Memory B cell (primary cell): ENCODE results near the gene CLDN9.
A peak's percentile ranks its signal among the peaks of the same experiment; 100 is the strongest.

Experiments
- ATAC-seq: fragments of 150-1000 bp; cut with Tn5 transposase; 2 replicates; pipeline ENCODE4 v1.10.0; 2021; ENCODE audit warnings: low read depth, mild to moderate bottlenecking, moderate library complexity
- DNase-seq, 2 donors: peaks; one replicate each; pipeline ENCODE4 v3.0.0; 2022; ENCODE audit warnings: low spot score in 2 of 2
- H3K27ac Mint-ChIP-seq: one replicate; pipeline ENCODE4 v1.8.0; 2022; ENCODE audit warnings: mild to moderate bottlenecking, moderate library complexity, mixed read lengths
- H3K27me3 Mint-ChIP-seq: one replicate; pipeline ENCODE4 v1.8.0; 2022; ENCODE audit warnings: mixed read lengths
- H3K36me3 Mint-ChIP-seq: one replicate; pipeline ENCODE4 v1.8.0; 2022; ENCODE audit warnings: mild to moderate bottlenecking, mixed read lengths
- H3K4me1 Mint-ChIP-seq: one replicate; pipeline ENCODE4 v1.8.0; 2022; ENCODE audit warnings: mixed read lengths
- H3K4me3 Mint-ChIP-seq: one replicate; pipeline ENCODE4 v1.8.0; 2022; ENCODE audit warnings: mild to moderate bottlenecking, moderate library complexity, mixed read lengths
- H3K9me3 Mint-ChIP-seq: one replicate; pipeline ENCODE4 v1.8.0; 2022; ENCODE audit warnings: mixed read lengths

The CLDN9 gene, protein sequence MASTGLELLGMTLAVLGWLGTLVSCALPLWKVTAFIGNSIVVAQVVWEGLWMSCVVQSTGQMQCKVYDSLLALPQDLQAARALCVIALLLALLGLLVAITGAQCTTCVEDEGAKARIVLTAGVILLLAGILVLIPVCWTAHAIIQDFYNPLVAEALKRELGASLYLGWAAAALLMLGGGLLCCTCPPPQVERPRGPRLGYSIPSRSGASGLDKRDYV

GRCh38 chr16:3012828-3013420 lies at the start of gene CLDN9:
TSS of gene CLDN9 (plus strand) at chr16:3012923. CDS start at chr16:3013363, 440 bp downstream.
- Mint-ChIP-seq H3K9me3 (no peaks in the 10 kb centered on the region), H3K27me3 (peaks cover 10% of the 10 kb centered on the region), H3K27ac (no peak within 1 kb of the TSS), H3K36me3 (no peaks in the 10 kb centered on the region), H3K4me1 (peaks cover 10% of the 10 kb centered on the region), H3K4me3 (no peak within 1 kb of the TSS)
- ATAC-seq: peak; percentile 76
- DNase-seq: no peak

DNA sequence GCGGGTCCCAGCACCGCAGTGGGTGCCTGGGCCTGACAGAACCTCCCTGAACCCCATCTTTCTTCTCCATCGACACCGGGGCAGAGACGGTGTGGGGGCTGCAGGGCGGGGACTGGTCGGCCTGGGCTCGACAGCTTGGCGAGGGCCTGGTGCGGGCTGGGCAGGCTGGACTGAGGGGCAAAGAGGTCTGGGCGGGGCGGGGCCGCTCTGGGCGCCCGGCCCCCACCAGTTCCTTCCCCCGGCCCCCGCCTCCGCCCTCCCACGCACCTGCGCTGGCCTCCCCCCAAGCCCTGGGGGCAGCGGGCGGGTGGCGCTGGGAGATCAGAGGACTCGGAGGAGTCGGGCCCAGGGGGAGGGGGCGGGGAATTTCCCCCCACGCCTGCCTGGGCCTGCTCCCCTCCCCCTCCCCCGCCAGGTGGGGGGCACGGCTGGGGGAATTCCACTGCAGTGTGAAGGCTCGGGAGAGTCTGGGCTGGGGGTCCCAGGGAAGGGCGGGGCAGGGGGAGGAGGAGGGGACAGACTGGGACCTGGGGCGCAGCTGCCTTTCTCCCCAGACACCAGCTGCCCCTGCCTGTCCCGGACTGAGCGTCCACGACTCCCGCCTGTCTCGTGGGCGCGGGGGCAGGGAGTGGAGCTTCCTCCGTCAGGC lies 49.5 kb upstream of the CLDN9 start:
- peaks cover 25% of the 10 kb centered on the region for H3K4me1 Mint-ChIP-seq
- H3K27me3 Mint-ChIP-seq: peaks cover 18% of the 10 kb centered on the region
- H3K27ac Mint-ChIP-seq: no peak overlapping the region
- peak overlapping the region; percentile 81 for H3K4me3 Mint-ChIP-seq
- no peak for DNase-seq
- H3K9me3 Mint-ChIP-seq: no peaks in the 10 kb centered on the region
- H3K36me3 Mint-ChIP-seq: no peaks in the 10 kb centered on the region
- ATAC-seq: peak; percentile 16

GRCh38 chr16:2963723-2964474 lies 48.8 kb upstream of the CLDN9 start, which contains the start of gene KREMEN2:
TSS of gene KREMEN2 (plus strand) at chr16:2964275. CDS start at chr16:2964521, 246 bp downstream.
- DNase-seq (no peak), ATAC-seq (no peak)
- no peak within 1 kb of the TSS for H3K27ac Mint-ChIP-seq
- H3K4me3 Mint-ChIP-seq: peak within 1 kb of the TSS; percentile 81
- peaks cover 19% of the 10 kb centered on the region for H3K27me3 Mint-ChIP-seq
- H3K4me1 Mint-ChIP-seq: peaks cover 29% of the 10 kb centered on the region
- H3K9me3 Mint-ChIP-seq: no peaks in the 10 kb centered on the region
- H3K36me3 Mint-ChIP-seq: no peaks in the 10 kb centered on the region

- Mint-ChIP-seq H3K36me3 (no peaks in the 10 kb centered on the region), H3K27ac (no peak overlapping the region), H3K9me3 (no peaks in the 10 kb centered on the region), H3K4me3 (peak overlapping the region; percentile 81), H3K27me3 (peaks cover 16% of the 10 kb centered on the region), H3K4me1 (peaks cover 27% of the 10 kb centered on the region)
- peak; percentile 11 for ATAC-seq
- DNase-seq: peak in 1 of 2 donors; percentile 59
Measured at GRCh38 chr16:2964475-2965336, 48.0 kb upstream of the CLDN9 start.

- Mint-ChIP-seq H3K9me3 (no peaks in the 10 kb centered on the region), H3K4me3 (no peak overlapping the region), H3K36me3 (no peaks in the 10 kb centered on the region)
Measured at GRCh38 chr16:2966043-2966807, 46.5 kb upstream of the CLDN9 start.

GRCh38 chr16:2966808-2967191 lies 45.9 kb upstream of the CLDN9 start:
- H3K4me3 Mint-ChIP-seq: no peak overlapping the region
- peaks cover 14% of the 10 kb centered on the region for H3K27me3 Mint-ChIP-seq
- no peaks in the 10 kb centered on the region for H3K9me3 Mint-ChIP-seq
- ATAC-seq (no peak), DNase-seq (no peak)
- no peak overlapping the region for H3K27ac Mint-ChIP-seq
- H3K4me1 Mint-ChIP-seq: peaks cover 30% of the 10 kb centered on the region
- H3K36me3 Mint-ChIP-seq: no peaks in the 10 kb centered on the region

More at GRCh38 chr16:2966043-2966807, 46.5 kb upstream of the CLDN9 start:
- ATAC-seq (no peak), DNase-seq (no peak)
- H3K27me3 Mint-ChIP-seq: peaks cover 16% of the 10 kb centered on the region
- peaks cover 32% of the 10 kb centered on the region for H3K4me1 Mint-ChIP-seq
- H3K27ac Mint-ChIP-seq: no peak overlapping the region

DNA sequence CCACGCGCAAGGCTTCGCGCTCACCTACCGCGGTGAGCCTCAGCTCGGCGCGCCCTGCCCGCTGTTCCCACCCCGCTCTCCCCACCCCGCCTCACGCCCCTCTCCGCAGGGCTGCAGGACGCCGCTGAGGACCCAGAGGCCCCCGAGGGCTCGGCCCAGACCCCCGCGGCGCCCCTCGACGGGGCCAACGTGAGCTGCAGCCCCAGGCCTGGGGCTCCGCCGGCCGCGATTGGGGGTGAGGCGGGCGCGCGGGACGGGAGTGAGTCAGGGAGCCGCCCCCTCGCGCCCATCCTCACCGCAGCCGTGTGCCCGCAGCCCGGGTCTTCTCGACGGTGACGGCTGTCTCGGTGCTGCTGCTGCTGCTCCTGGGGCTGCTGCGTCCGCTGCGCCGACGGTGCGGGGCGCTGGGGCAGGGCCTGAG lies 45.5 kb upstream of the CLDN9 start:
- peaks cover 17% of the 10 kb centered on the region for H3K27me3 Mint-ChIP-seq
- H3K27ac Mint-ChIP-seq: no peak overlapping the region
- no peaks in the 10 kb centered on the region for H3K36me3 Mint-ChIP-seq
- DNase-seq (no peak), ATAC-seq (no peak)
- no peaks in the 10 kb centered on the region for H3K9me3 Mint-ChIP-seq
- H3K4me1 Mint-ChIP-seq: peaks cover 29% of the 10 kb centered on the region
- H3K4me3 Mint-ChIP-seq: no peak overlapping the region

GRCh38 chr16:2967721-2968161 lies 45.0 kb upstream of the CLDN9 start:
- Mint-ChIP-seq H3K27ac (peak overlapping the region; percentile 35), H3K36me3 (no peaks in the 10 kb centered on the region), H3K4me1 (peaks cover 29% of the 10 kb centered on the region), H3K9me3 (no peaks in the 10 kb centered on the region), H3K27me3 (peaks cover 18% of the 10 kb centered on the region), H3K4me3 (peak overlapping the region; percentile 73)
- no peak for DNase-seq
- ATAC-seq: no peak

- H3K9me3 Mint-ChIP-seq: no peaks in the 10 kb centered on the region
- peak overlapping the region; percentile 73 for H3K4me3 Mint-ChIP-seq
- ATAC-seq (no peak), DNase-seq (no peak)
- H3K36me3 Mint-ChIP-seq: no peaks in the 10 kb centered on the region
- peak overlapping the region; percentile 35 for H3K27ac Mint-ChIP-seq
- peaks cover 25% of the 10 kb centered on the region for H3K4me1 Mint-ChIP-seq
- H3K27me3 Mint-ChIP-seq: peaks cover 15% of the 10 kb centered on the region
Measured at GRCh38 chr16:2968368-2968737, 44.4 kb upstream of the CLDN9 start.

DNA sequence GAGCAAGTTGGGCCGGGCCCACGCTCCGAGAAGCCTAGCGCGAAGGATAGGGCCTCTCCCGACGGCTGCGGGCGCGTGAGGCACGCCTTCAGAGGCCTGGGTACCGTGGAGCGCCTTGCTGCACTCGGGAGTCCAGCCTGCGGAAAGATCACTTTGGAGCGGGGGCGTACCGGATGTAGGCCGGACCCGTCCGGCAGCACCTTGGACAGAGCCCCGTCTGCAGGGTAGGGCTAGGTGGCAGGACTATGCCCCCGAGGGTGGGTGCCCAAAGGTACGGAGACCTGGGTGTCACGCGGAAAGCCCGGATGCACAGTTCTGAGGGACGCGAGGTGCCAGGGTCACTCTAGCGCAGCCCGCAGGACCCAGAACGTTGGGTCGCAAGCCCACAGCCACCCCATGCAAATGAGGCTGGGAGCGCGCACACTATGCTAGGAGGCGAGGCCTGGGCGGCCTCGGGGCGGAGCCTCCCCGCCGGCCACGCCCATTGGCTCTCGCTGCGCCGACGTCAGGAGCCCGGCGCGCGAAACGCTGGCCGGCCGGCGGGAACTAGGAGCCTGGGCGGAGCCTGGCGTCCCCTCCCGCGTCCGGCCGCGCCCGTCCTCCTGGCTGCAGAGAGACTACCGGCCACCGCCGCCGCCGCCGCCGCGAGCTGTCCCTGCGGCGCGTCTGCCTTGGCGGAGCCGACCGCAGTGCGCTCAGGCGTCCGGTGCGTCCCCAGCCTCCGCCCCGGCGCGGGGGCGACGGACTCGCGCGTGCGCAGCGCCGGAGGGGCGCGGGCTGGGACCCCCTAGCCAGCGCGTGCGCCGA lies 43.8 kb upstream of the CLDN9 start, which contains the start of gene PAQR4:
PAQR4 (plus strand) TSS at position 611 of the 807 bp plus-strand sequence. CDS start 327 bp downstream, outside the sequence.
- H3K9me3 Mint-ChIP-seq: no peaks in the 10 kb centered on the region
- DNase-seq (peak; percentile 81 to 90), ATAC-seq (peak; percentile 80)
- peaks cover 13% of the 10 kb centered on the region for H3K27me3 Mint-ChIP-seq
- H3K27ac Mint-ChIP-seq: peak within 1 kb of the TSS; percentile 35
- peak within 1 kb of the TSS; percentile 73 for H3K4me3 Mint-ChIP-seq
- no peaks in the 10 kb centered on the region for H3K36me3 Mint-ChIP-seq
- peaks cover 22% of the 10 kb centered on the region for H3K4me1 Mint-ChIP-seq

GRCh38 chr16:2969545-2970521 lies 42.9 kb upstream of the CLDN9 start:
- peak; percentile 40 for ATAC-seq
- Mint-ChIP-seq H3K36me3 (no peaks in the 10 kb centered on the region), H3K27ac (no peak overlapping the region)

More at GRCh38 chr16:2969545-2970521, 42.9 kb upstream of the CLDN9 start:
- Mint-ChIP-seq H3K4me3 (peak overlapping the region; percentile 61), H3K27me3 (peaks cover 11% of the 10 kb centered on the region), H3K4me1 (peaks cover 18% of the 10 kb centered on the region), H3K9me3 (no peaks in the 10 kb centered on the region)
- DNase-seq: peak in 1 of 2 donors; percentile 63
